Measurements from ENCODE around the gene PPP1R1A. TPM values are rescaled to one million over a fixed set of nuclear protein-coding genes. Genes with fewer than 3 reads are reported as not detected.

PPP1R1A gene
- total and polyA plus RNA-seq, 2 donors (not counting 1 experiment from before 2014, with no cell fraction given), result not detected

DNA sequence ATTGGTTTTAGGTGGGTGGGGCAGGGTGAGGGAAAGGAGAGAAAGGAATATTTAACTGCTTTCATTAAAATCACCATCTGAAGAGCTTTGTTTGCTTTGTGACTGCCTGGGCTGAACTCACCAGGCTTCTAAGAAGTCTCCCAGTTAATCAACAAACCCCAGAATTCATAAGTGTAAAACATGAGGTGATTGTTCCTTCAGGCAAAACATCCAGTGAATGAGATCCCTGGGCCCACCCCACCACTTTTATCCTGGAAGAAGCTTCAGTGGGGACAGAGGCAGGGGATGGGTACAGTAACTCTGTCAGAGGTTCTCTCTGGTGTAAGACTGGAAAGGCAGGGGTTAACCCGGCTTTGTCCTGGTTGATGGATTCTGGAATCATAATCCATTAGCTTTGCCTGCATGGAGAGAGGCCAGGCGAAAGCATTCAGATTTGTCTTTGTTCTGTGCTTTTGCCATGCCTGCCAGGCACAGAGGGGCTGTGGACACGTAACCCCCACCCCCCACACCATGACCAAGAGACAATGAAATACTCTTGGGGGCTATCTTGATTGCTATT is 22.4 kb downstream of the PPP1R1A start:
- H3K27ac Mint-ChIP-seq, result no peak overlapping the region
- CTCF ChIA-PET, result interaction anchor here (1.7 kb wide), 1 partner anchor 14 kb away, joined by 10 read pairs; no protein-coding TSS in a partner anchor
- peaks cover 7% of the 10 kb centered on the region for H3K4me1 Mint-ChIP-seq
- no peak overlapping the region for H3K27ac ChIP-seq (ENCODE audit: low read length in 2 of 2)
- ATAC-seq (ENCODE audit: low read depth) (no peak), DNase-seq (no peak)
- H3K27me3 ChIP-seq (replicated peaks in 1 of 4; ENCODE audit: control extremely low read depth in 1 of 4, control insufficient read depth in 3 of 4, insufficient read depth in 4 of 4, low read length in 3 of 4), result no peaks in the 10 kb centered on the region
- TF ChIP-seq EZH2 (IDR thresholded peaks at IDR 0.05; ENCODE audit: borderline replicate concordance, insufficient read depth, low read depth, low read length, poor library complexity, severe bottlenecking), result no peak
- TF ChIP-seq, protein P1, sequence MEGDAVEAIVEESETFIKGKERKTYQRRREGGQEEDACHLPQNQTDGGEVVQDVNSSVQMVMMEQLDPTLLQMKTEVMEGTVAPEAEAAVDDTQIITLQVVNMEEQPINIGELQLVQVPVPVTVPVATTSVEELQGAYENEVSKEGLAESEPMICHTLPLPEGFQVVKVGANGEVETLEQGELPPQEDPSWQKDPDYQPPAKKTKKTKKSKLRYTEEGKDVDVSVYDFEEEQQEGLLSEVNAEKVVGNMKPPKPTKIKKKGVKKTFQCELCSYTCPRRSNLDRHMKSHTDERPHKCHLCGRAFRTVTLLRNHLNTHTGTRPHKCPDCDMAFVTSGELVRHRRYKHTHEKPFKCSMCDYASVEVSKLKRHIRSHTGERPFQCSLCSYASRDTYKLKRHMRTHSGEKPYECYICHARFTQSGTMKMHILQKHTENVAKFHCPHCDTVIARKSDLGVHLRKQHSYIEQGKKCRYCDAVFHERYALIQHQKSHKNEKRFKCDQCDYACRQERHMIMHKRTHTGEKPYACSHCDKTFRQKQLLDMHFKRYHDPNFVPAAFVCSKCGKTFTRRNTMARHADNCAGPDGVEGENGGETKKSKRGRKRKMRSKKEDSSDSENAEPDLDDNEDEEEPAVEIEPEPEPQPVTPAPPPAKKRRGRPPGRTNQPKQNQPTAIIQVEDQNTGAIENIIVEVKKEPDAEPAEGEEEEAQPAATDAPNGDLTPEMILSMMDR (IDR thresholded peaks at IDR 0.05), result no peak
- no peaks in the 10 kb centered on the region for H4K20me1 ChIP-seq (ENCODE audit: control insufficient read depth, insufficient read depth, low read length, poor library complexity, severe bottlenecking)
- no peak overlapping the region for H3K4me2 ChIP-seq (replicated peaks; ENCODE audit: low read depth, low read length, poor library complexity, severe bottlenecking)
- no peaks in the 10 kb centered on the region for H3K36me3 ChIP-seq (replicated peaks in 1 of 2; ENCODE audit: control extremely low read depth in 1 of 2, control insufficient read depth in 1 of 2, extremely low read depth in 1 of 2, insufficient read depth in 2 of 2, low read length in 1 of 2)
- no peaks in the 10 kb centered on the region for H3K27me3 Mint-ChIP-seq
- H3K9me3 ChIP-seq (ENCODE audit: control extremely low read depth in 1 of 3, control insufficient read depth in 2 of 3, insufficient read depth in 1 of 3, low read length in 2 of 3), result no peaks in the 10 kb centered on the region
- H3K4me1 ChIP-seq (ENCODE audit: control insufficient read depth in 2 of 2, insufficient read depth in 2 of 2, low read length in 2 of 2), result peaks cover 3 to 5% of the 10 kb centered on the region in 2 donors
- no peak overlapping the region for H3K4me3 Mint-ChIP-seq
- WGBS (ENCODE audit: insufficient coverage), result 88% methylated on average over 1 of the region's 3 CpGs
- POLR2A ChIA-PET, result no interaction called here
- no peak overlapping the region for H3K9ac ChIP-seq (ENCODE audit: low read length)
- H3K79me2 ChIP-seq (ENCODE audit: control insufficient read depth, insufficient read depth, low read length), result no peaks in the 10 kb centered on the region
- no peak overlapping the region for H2AFZ ChIP-seq (ENCODE audit: insufficient read depth, low read depth, low read length, poor library complexity, severe bottlenecking)
- H3K9me3 Mint-ChIP-seq (ENCODE audit: insufficient read depth), result no peaks in the 10 kb centered on the region
- intact Hi-C loops (cut with micrococcal nuclease), result no loop called here
- no peak overlapping the region for H3K4me3 ChIP-seq (ENCODE audit: control extremely low read depth in 1 of 5, extremely low read depth in 1 of 5, insufficient read depth in 1 of 5, low read depth in 2 of 5, low read length in 4 of 5)

DNA sequence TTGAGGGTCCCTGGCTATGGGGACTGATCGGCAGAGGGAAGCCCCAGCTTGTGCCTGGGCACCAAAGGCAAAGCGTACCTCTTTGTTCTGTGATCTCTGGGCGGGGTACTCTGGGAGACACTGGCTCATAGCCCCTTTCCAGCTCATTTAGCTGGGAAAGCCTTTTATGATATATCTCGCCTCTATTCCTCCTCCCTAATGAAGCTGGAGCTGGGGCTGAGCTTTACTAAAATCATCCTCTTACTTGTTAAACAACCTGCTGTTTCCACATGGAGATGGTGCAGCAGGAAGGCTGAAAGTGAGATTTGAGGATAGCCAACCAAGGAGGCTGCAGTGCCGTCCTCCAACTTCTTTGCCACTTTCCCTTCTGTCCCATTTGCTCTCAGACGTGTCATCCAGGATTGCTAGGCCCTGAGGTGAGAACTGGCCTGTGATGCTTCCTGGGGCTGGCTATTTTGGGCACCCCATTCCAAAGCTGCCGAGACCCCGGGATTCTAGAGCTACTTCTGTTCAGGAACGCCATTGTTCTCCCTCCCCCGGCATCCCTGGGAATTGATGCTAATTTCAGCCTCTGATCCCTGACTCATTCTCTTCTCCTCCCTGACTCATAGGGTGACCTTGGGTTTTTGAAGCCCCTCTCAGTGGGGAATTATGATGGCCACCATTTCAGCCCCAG is 23.0 kb downstream of the PPP1R1A start:
- Histone ChIP-seq H3K27me3 (replicated peaks in 1 of 4; ENCODE audit: control extremely low read depth in 1 of 4, control insufficient read depth in 3 of 4, insufficient read depth in 4 of 4, low read length in 3 of 4) (no peaks in the 10 kb centered on the region), H4K20me1 (ENCODE audit: control insufficient read depth, insufficient read depth, low read length, poor library complexity, severe bottlenecking) (no peaks in the 10 kb centered on the region), H3K4me3 (ENCODE audit: control extremely low read depth in 1 of 5, extremely low read depth in 1 of 5, insufficient read depth in 1 of 5, low read depth in 2 of 5, low read length in 4 of 5) (no peak overlapping the region), H3K27ac (ENCODE audit: low read length in 2 of 2) (no peak overlapping the region), H2AFZ (ENCODE audit: insufficient read depth, low read depth, low read length, poor library complexity, severe bottlenecking) (no peak overlapping the region), H3K4me1 (ENCODE audit: control insufficient read depth in 2 of 2, insufficient read depth in 2 of 2, low read length in 2 of 2) (peaks cover 8 to 11% of the 10 kb centered on the region in 2 donors), H3K9ac (ENCODE audit: low read length) (no peak overlapping the region), H3K79me2 (ENCODE audit: control insufficient read depth, insufficient read depth, low read length) (no peaks in the 10 kb centered on the region), H3K9me3 (ENCODE audit: control extremely low read depth in 1 of 3, control insufficient read depth in 2 of 3, insufficient read depth in 1 of 3, low read length in 2 of 3) (no peaks in the 10 kb centered on the region), H3K4me2 (replicated peaks; ENCODE audit: low read depth, low read length, poor library complexity, severe bottlenecking) (no peak overlapping the region), H3K36me3 (replicated peaks in 1 of 2; ENCODE audit: control extremely low read depth in 1 of 2, control insufficient read depth in 1 of 2, extremely low read depth in 1 of 2, insufficient read depth in 2 of 2, low read length in 1 of 2) (no peaks in the 10 kb centered on the region)
- H3K9me3 Mint-ChIP-seq (ENCODE audit: insufficient read depth), result no peaks in the 10 kb centered on the region
- H3K27ac Mint-ChIP-seq, result no peak overlapping the region
- CTCF ChIA-PET, result interaction anchor here (1.7 kb wide), 1 partner anchor 15 kb away, joined by 10 read pairs; no protein-coding TSS in a partner anchor
- intact Hi-C loops (cut with micrococcal nuclease), result no loop called here
- no peak for DNase-seq
- peaks cover 13% of the 10 kb centered on the region for H3K4me1 Mint-ChIP-seq
- H3K4me3 Mint-ChIP-seq, result no peak overlapping the region
- POLR2A ChIA-PET, result no interaction called here
- no peaks in the 10 kb centered on the region for H3K27me3 Mint-ChIP-seq
- no peak for TF ChIP-seq EZH2 (IDR thresholded peaks at IDR 0.05; ENCODE audit: borderline replicate concordance, insufficient read depth, low read depth, low read length, poor library complexity, severe bottlenecking)
- TF ChIP-seq, protein P1 (IDR thresholded peaks at IDR 0.05), result no peak
- no peak for ATAC-seq (ENCODE audit: low read depth)
- 96% methylated on average over 4 of the region's 10 CpGs for WGBS (ENCODE audit: insufficient coverage)

All from B cell (primary cell).